Activated T-cell treated with anti-CD3 and anti-CD28 coated beads, Interleukin-2, amount 50 U/mL, for 72 hours (primary cell): ENCODE measurements around the gene KCNQ1. TPM values are rescaled to one million over a fixed set of nuclear protein-coding genes. Genes with fewer than 3 reads are reported as not detected.

Source experiments
- ATAC-seq, 2 donors: fragments of 150-1000 bp; cut with Tn5 transposase; replicated peaks in 1 of 2; 2 replicates each; pipeline ENCODE4 v1.10.0; 2021; ENCODE audit warnings: moderate library complexity in 2 of 2, mild to moderate bottlenecking in 1 of 2
- DNase-seq, 2 donors: peaks; one replicate each; pipeline ENCODE4 v3.0.0; 2021 to 2022; ENCODE audit warnings: mixed read lengths in 1 of 2
- H3K27ac Mint-ChIP-seq: one replicate; pipeline ENCODE4 v1.8.0; 2022; ENCODE audit warnings: mild to moderate bottlenecking, moderate library complexity, mixed read lengths
- H3K27me3 Mint-ChIP-seq: one replicate; pipeline ENCODE4 v1.8.0; 2022; ENCODE audit warnings: low read depth, mixed read lengths
- H3K36me3 Mint-ChIP-seq, 2 donors: one replicate each; pipeline ENCODE4 v1.8.0; 2022; ENCODE audit warnings: mixed read lengths in 2 of 2, mild to moderate bottlenecking in 1 of 2; ENCODE audit not compliant: insufficient read depth in 2 of 2
- H3K4me1 Mint-ChIP-seq: one replicate; pipeline ENCODE4 v1.8.0; 2022; ENCODE audit warnings: low read depth, mixed read lengths
- H3K4me3 Mint-ChIP-seq, 2 donors: one replicate each; pipeline ENCODE4 v1.8.0; 2022; ENCODE audit warnings: mild to moderate bottlenecking in 2 of 2, mixed read lengths in 2 of 2, moderate library complexity in 2 of 2
- H3K9me3 Mint-ChIP-seq, 2 donors: one replicate each; pipeline ENCODE4 v1.8.0; 2022; ENCODE audit warnings: mixed read lengths in 2 of 2
- total RNA-seq, 2 donors: library from RNA; stranded (reverse); gene quantifications; one replicate each; pipeline ENCODE4 v1.2.3, GENCODE V29; 2022

The KCNQ1 gene
- total RNA-seq, 2 donors from 2014 or later: 11.4 TPM

DNA sequence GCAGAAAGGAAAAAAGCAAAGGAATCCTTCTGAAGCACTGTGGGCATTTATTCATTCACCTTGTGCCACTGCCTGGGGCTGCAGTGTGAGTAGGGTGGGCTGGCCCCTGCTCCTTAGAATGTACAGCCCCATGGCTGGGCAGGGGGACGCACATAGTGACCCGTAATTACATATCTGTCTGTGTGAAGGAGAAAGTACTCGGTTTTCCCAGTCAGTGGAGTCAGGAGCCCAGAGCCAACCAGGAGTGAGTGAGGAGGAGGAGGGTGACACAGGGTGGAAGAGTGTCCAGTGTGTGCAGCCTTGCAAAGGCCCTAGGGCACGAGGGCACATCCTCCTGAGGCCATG, 348.9 kb downstream of the KCNQ1 start:
- Mint-ChIP-seq H3K27me3 (no peaks in the 10 kb centered on the region), H3K27ac (no peak overlapping the region), H3K4me3 (no peak overlapping the region), H3K4me1 (peaks cover 5% of the 10 kb centered on the region), H3K9me3 (no peaks in the 10 kb centered on the region), H3K36me3 (no peaks in the 10 kb centered on the region)
- no peak for DNase-seq
- ATAC-seq: no peak

DNA sequence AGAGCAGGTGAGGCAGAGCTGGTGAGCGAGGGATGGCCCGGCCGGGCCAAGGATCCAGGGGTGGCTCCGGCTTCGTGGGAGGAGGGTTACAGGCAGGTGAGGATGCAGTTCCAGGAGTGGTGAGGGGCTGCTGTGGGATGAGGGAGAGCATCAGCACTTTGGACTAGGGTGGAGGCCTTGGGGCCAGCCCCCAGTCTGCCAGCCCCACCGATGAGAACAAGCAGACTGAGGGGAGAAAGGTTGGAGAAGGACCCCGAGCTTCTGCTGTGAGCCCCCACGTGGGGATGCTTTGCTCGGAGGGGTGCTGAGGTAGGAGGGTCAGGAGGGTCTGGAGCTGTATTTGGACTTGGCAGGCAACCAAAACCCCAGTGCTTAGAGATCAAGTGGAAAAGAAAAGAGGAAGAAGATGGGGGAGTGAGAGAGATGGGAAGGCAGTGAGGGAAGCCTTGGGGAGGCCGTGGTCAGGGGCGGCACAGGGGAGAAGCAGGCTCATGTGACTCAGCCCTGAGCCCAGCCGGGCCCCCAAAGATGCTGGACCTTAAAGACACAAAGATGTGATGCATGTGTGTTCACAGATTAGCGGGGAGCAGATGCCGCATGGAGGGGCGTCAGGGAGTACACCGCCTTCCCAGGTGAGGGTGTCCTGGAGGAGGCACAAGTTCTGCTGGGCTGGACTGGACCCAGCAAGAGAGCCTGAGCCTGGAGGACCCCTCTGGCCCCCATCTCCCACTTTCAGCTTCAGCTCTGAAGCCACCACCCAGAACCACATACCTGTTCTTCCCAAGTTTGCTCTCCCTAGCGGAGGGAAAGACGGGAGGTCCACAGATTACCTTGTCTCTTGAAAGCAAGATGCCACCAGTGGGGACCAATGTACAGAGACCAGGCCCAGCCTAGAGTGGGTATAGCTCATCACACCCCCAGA, 349.5 kb downstream of the KCNQ1 start:
- Mint-ChIP-seq H3K36me3 (no peaks in the 10 kb centered on the region), H3K9me3 (no peaks in the 10 kb centered on the region), H3K27ac (no peak overlapping the region), H3K27me3 (no peaks in the 10 kb centered on the region), H3K4me1 (peaks cover 5% of the 10 kb centered on the region), H3K4me3 (no peak overlapping the region)
- DNase-seq (no peak), ATAC-seq (no peak)

DNA sequence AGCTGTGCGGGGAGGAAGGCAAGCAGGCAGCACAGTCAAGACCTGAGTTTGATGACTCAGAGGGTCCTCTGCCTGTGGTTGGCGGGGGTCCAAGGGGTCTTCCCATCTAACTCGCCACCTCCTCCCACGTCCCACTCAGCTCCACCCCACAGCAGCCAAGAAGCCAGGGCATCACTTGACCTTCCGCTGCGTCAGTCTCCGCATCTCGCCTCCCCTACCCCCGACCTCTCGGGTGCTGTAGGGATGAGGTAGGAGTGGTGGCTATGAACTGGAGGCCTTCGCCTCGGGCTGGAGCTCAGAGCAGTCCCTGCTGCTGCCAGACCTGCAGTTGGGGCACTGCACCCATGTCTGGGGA, 350.1 kb downstream of the KCNQ1 start:
- H3K4me3 Mint-ChIP-seq: no peak overlapping the region
- ATAC-seq (no peak), DNase-seq (no peak)
- no peaks in the 10 kb centered on the region for H3K9me3 Mint-ChIP-seq
- H3K36me3 Mint-ChIP-seq: no peaks in the 10 kb centered on the region
- H3K27me3 Mint-ChIP-seq: no peaks in the 10 kb centered on the region
- no peak overlapping the region for H3K27ac Mint-ChIP-seq
- H3K4me1 Mint-ChIP-seq: peaks cover 5% of the 10 kb centered on the region

DNA sequence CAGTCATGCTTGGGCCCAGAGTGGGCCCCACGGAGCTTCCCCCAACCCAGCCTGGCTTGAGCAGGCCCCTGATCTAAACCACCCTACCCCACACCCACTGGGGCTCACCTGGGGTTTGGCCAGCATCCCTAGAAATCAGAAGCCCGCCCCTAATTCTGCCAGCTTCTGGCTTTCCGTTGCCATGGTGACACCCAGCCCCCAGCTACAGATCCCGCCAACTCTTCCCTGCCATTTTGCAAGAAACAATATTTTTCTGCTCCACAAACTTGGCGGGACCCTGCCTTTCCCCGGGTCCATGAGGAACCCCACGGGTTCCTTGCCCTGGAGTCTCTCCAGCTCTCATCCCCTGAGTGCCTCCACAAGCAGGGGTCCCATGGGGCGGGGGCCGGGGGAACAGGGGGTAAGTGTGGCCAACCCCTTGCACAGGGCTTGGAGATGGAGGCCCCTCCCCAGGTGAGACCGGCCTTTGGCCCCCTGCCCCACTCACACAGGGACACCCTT, 350.7 kb downstream of the KCNQ1 start:
- no peak overlapping the region for H3K4me3 Mint-ChIP-seq
- DNase-seq (no peak), ATAC-seq (no peak)
- peaks cover 5% of the 10 kb centered on the region for H3K4me1 Mint-ChIP-seq
- no peaks in the 10 kb centered on the region for H3K9me3 Mint-ChIP-seq
- H3K27ac Mint-ChIP-seq: no peak overlapping the region
- no peaks in the 10 kb centered on the region for H3K36me3 Mint-ChIP-seq
- H3K27me3 Mint-ChIP-seq: no peaks in the 10 kb centered on the region

GRCh38 chr11:2796091-2796490, 351.3 kb downstream of the KCNQ1 start:
- no peaks in the 10 kb centered on the region for H3K9me3 Mint-ChIP-seq
- no peak for ATAC-seq

GRCh38 chr11:2796508-2797113, 351.8 kb downstream of the KCNQ1 start:
- no peak overlapping the region for H3K27ac Mint-ChIP-seq
- no peaks in the 10 kb centered on the region for H3K36me3 Mint-ChIP-seq
- H3K4me1 Mint-ChIP-seq: peaks cover 5% of the 10 kb centered on the region
- DNase-seq (no peak), ATAC-seq (no peak)
- no peak overlapping the region for H3K4me3 Mint-ChIP-seq
- no peaks in the 10 kb centered on the region for H3K27me3 Mint-ChIP-seq
- H3K9me3 Mint-ChIP-seq: no peaks in the 10 kb centered on the region

More at GRCh38 chr11:2796091-2796490, 351.3 kb downstream of the KCNQ1 start:
- DNase-seq: no peak
- peaks cover 5% of the 10 kb centered on the region for H3K4me1 Mint-ChIP-seq
- H3K4me3 Mint-ChIP-seq: no peak overlapping the region
- no peaks in the 10 kb centered on the region for H3K27me3 Mint-ChIP-seq
- no peak overlapping the region for H3K27ac Mint-ChIP-seq
- H3K36me3 Mint-ChIP-seq: no peaks in the 10 kb centered on the region

GRCh38 chr11:2797121-2797711, 352.4 kb downstream of the KCNQ1 start:
- peaks cover 2% of the 10 kb centered on the region for H3K4me1 Mint-ChIP-seq
- DNase-seq: no peak
- no peak overlapping the region for H3K27ac Mint-ChIP-seq
- no peaks in the 10 kb centered on the region for H3K36me3 Mint-ChIP-seq
- no peak overlapping the region for H3K4me3 Mint-ChIP-seq
- H3K9me3 Mint-ChIP-seq: no peaks in the 10 kb centered on the region
- ATAC-seq: no peak
- H3K27me3 Mint-ChIP-seq: no peaks in the 10 kb centered on the region

- no peak overlapping the region for H3K27ac Mint-ChIP-seq
- DNase-seq (no peak), ATAC-seq (no peak)
- no peak overlapping the region for H3K4me3 Mint-ChIP-seq
- no peaks in the 10 kb centered on the region for H3K36me3 Mint-ChIP-seq
- no peaks in the 10 kb centered on the region for H3K27me3 Mint-ChIP-seq
- H3K4me1 Mint-ChIP-seq: no peaks in the 10 kb centered on the region
- H3K9me3 Mint-ChIP-seq: no peaks in the 10 kb centered on the region
These were observed 353.0 kb downstream of the KCNQ1 start for GRCh38 chr11:2797741-2798361.

DNA sequence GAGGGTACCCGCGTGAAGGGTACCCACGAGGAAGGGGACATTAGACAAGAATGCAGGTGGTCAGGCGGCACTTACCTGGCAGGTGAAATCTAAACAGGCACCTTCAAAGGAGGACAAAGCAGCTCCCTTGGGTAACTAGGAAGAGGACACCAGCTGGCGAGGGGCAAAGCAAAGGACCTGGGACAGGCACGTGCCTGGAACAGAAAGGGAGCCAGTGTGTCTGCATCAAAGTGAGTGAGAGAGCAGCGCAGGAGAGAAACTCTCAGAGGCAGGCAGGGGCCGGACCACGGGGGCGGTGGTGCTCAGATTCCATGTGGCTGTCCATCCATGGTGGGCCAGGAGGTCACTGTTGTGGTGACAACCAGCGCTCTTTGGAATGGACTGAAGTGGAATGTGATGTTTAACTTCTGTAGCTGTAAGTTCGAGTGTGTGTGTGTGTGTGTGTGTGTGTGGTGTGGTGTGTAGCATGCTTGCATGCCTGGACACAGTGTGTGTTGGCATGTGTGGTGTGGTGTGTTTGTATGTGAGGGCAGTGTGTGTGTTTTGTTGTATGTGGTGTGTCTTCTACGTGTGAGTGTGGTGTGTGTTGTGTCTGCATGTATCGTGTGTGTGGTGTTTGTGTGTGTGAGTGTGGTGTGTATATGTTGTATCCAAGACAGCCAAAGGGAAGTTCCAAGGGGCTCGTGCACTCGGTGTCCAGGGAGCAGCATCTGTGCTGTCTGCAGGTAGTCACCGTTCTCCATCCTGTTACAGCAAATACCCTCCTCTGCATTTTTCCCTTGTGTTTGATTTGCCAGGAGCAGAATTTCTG, 354.3 kb downstream of the KCNQ1 start:
- H3K36me3 Mint-ChIP-seq: no peaks in the 10 kb centered on the region
- ATAC-seq (no peak), DNase-seq (no peak)
- H3K27me3 Mint-ChIP-seq: no peaks in the 10 kb centered on the region
- no peaks in the 10 kb centered on the region for H3K9me3 Mint-ChIP-seq
- H3K4me3 Mint-ChIP-seq: no peak overlapping the region
- no peaks in the 10 kb centered on the region for H3K4me1 Mint-ChIP-seq
- H3K27ac Mint-ChIP-seq: no peak overlapping the region

DNA sequence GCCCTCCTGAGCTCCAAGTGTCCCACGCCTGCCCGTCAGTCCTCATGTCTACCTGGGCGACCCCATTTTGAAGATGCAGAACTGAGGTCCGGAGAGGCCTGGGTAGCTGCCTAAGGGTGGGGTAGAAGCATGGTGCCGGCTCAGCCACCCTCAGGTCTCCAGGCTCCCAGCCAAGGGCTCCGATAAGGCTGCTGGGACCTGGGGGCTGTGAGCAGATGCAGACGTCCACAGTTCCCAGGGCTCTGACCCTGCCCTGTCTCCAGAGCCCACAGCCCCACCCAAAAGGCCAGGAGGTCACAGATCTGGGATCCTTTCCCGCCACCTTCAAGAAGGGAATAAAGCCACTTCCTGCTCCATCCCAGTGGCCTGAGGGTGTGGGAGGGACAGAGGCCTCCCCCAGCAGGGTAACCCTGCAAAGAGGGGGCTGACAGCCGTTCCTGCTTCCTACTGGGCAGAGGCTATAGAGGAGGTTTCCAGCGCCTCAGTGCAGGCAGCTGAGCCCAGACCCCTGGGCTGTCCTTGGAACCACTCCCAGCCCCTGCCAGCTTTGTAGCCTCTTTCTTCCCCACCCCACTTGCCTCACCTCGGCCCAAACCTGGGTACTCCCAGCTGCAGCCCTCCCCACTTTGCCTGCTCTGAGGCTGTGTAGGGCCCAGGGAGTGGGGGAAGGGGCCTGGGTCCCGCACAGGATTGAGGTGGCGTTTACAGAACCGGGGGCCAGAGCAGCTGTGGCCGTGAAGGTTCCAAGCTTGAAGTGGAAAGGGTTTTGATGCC, 355.3 kb downstream of the KCNQ1 start:
- no peaks in the 10 kb centered on the region for H3K9me3 Mint-ChIP-seq
- H3K27ac Mint-ChIP-seq: no peak overlapping the region
- H3K27me3 Mint-ChIP-seq: no peaks in the 10 kb centered on the region
- ATAC-seq (no peak), DNase-seq (no peak)
- no peaks in the 10 kb centered on the region for H3K4me1 Mint-ChIP-seq
- H3K4me3 Mint-ChIP-seq: no peak overlapping the region
- no peaks in the 10 kb centered on the region for H3K36me3 Mint-ChIP-seq

- Mint-ChIP-seq H3K27ac (no peak overlapping the region), H3K27me3 (no peaks in the 10 kb centered on the region), H3K36me3 (no peaks in the 10 kb centered on the region), H3K4me3 (no peak overlapping the region), H3K4me1 (no peaks in the 10 kb centered on the region), H3K9me3 (no peaks in the 10 kb centered on the region)
- DNase-seq: no peak
- ATAC-seq: no peak
These were observed 356.1 kb downstream of the KCNQ1 start for GRCh38 chr11:2800655-2801531.
